Neural cell (in vitro differentiated cells): ENCODE results near the gene FLOT2. TPM values are rescaled to one million over a fixed set of nuclear protein-coding genes. Genes with fewer than 3 reads are reported as not detected.
A peak's percentile ranks its signal among the peaks of the same experiment; 100 is the strongest.

Experiments used
- H2AFZ ChIP-seq: fragments of 200-600, 300-800 bp; sonication (generic), shearing (Covaris generic); 2 replicates; pipeline ENCODE4 v1.6.0; 2014; ENCODE audit warnings: low read depth, mild to moderate bottlenecking, antibody characterized with exemption, low read length, moderate library complexity
- H3F3A ChIP-seq: fragments of 200-600 bp; shearing (Covaris generic); 2 replicates; pipeline ENCODE4 v1.6.1; 2016; ENCODE audit warnings: mild to moderate bottlenecking, moderate library complexity, mixed read lengths, antibody characterized with exemption, low read length; ENCODE audit not compliant: insufficient read depth, poor library complexity, severe bottlenecking
- H3K27ac ChIP-seq: fragments of 200-600, 300-800 bp; sonication (generic), shearing (Covaris generic); 2 replicates; pipeline ENCODE4 v1.5.1; 2014; ENCODE audit warnings: mild to moderate bottlenecking, low read length, moderate library complexity
- H3K27me3 ChIP-seq: fragments of 300-800, 200-600 bp; sonication (generic), shearing (Covaris generic); 2 replicates; pipeline ENCODE4 v1.6.0; 2014; ENCODE audit warnings: mild to moderate bottlenecking, low read depth, low read length, moderate library complexity; ENCODE audit not compliant: insufficient read depth
- H3K36me3 ChIP-seq: fragments of 300-800, 200-600 bp; sonication (generic), shearing (Covaris generic); 2 replicates; pipeline ENCODE4 v1.5.1; 2014; ENCODE audit warnings: mild to moderate bottlenecking, antibody characterized with exemption, low read length, moderate library complexity; ENCODE audit not compliant: insufficient read depth
- H3K4me2 ChIP-seq: fragments of 300-800, 200-600 bp; sonication (generic), shearing (Covaris generic); 2 replicates; pipeline ENCODE4 v1.6.0; 2014; ENCODE audit warnings: mild to moderate bottlenecking, low read length
- H3K4me3 ChIP-seq: fragments of 300-800, 200-600 bp; sonication (generic), shearing (Covaris generic); 2 replicates; pipeline ENCODE4 v1.5.1; 2014; ENCODE audit warnings: mild to moderate bottlenecking, low read length, moderate library complexity
- H3K79me2 ChIP-seq: fragments of 200-600 bp; shearing (Covaris generic); replicated peaks from 2 replicates; pipeline ENCODE4 v1.6.0; 2014; ENCODE audit warnings: mild to moderate bottlenecking, low read length, moderate library complexity; ENCODE audit not compliant: insufficient read depth
- H3K9ac ChIP-seq: fragments of 300-800, 200-600 bp; sonication (generic), shearing (Covaris generic); 2 replicates; pipeline ENCODE4 v1.6.1; 2016; ENCODE audit warnings: mild to moderate bottlenecking, low read length, mixed read lengths
- H3K9me2 ChIP-seq: fragments of 200-600 bp; shearing (Covaris generic); 2 replicates; pipeline ENCODE4 v1.6.1; 2016; ENCODE audit warnings: mild to moderate bottlenecking, low read length, mixed read lengths; ENCODE audit not compliant: insufficient read depth
- H3K9me3 ChIP-seq: fragments of 200-600, 300-800 bp; sonication (generic), shearing (Covaris generic); 2 replicates; pipeline ENCODE4 v1.6.1; 2016; ENCODE audit warnings: mild to moderate bottlenecking, mixed run types, low read length, moderate library complexity, mixed read lengths
- H4K20me1 ChIP-seq: fragments of 200-600 bp; shearing (Covaris generic); 2 replicates; pipeline ENCODE4 v1.6.1; 2016; ENCODE audit warnings: mild to moderate bottlenecking, mixed run types; ENCODE audit not compliant: insufficient read depth
- CTCF ChIP-seq: fragments of 450-650 bp; IDR thresholded peaks from 2 replicates; pipeline ENCODE4 v1.5.1; 2014; ENCODE audit warnings: antibody characterized with exemption, mild to moderate bottlenecking, moderate library complexity; ENCODE audit not compliant: poor library complexity, severe bottlenecking
- EP300 ChIP-seq: fragments of 450-650 bp; conservative IDR thresholded peaks from 2 replicates; pipeline ENCODE4 v1.6.1; 2014; ENCODE audit warnings: antibody characterized with exemption, mild to moderate bottlenecking, moderate library complexity; ENCODE audit not compliant: poor library complexity, severe bottlenecking
- EZH2 ChIP-seq: fragments of 200-600, 300-800 bp; shearing (Covaris generic), sonication (generic); IDR thresholded peaks from 2 replicates; pipeline ENCODE4 v1.6.1; 2014; ENCODE audit warnings: antibody characterized with exemption, low read length, borderline replicate concordance, mild to moderate bottlenecking; ENCODE audit not compliant: insufficient read depth, poor library complexity, severe bottlenecking
- MXI1 ChIP-seq: fragments of 450-650 bp; conservative IDR thresholded peaks from 2 replicates; pipeline ENCODE4 v1.6.1; 2014; ENCODE audit warnings: antibody characterized with exemption, mild to moderate bottlenecking; ENCODE audit not compliant: poor library complexity, severe bottlenecking
- POLR2AphosphoS5 ChIP-seq: IDR thresholded peaks from 2 replicates; pipeline ENCODE4 v1.6.1; 2012
- RAD21 ChIP-seq: fragments of 450-650 bp; conservative IDR thresholded peaks from 2 replicates; pipeline ENCODE4 v1.6.1; 2014; ENCODE audit warnings: antibody characterized with exemption, mild to moderate bottlenecking, moderate library complexity
- SMC3 ChIP-seq: fragments of 450-650 bp; conservative IDR thresholded peaks from 2 replicates; pipeline ENCODE4 v1.6.1; 2014; ENCODE audit warnings: antibody characterized with exemption, mild to moderate bottlenecking, moderate library complexity; ENCODE audit not compliant: poor library complexity
- TAF1 ChIP-seq: IDR thresholded peaks from 2 replicates; pipeline ENCODE4 v1.6.1; 2012; ENCODE audit warnings: low read depth
- polyA plus RNA-seq: library from polyadenylated mRNA; depleted of rRNA; stranded (reverse); fragments of >200 nt; gene quantifications from 2 replicates; pipeline ENCODE4 v1.2.3, GENCODE V29; 2014
- TF ChIP-seq, protein P1 (sequence below): IDR thresholded peaks from 2 replicates; pipeline ENCODE4 v1.6.1; 2012; ENCODE audit warnings: borderline replicate concordance

FLOT2 gene
- polyA plus RNA-seq, 1 donor from 2014 or later: 27.5 TPM

- Histone ChIP-seq H3K4me3 (peak overlapping the region; percentile 88), H3K79me2 (peaks cover 17% of the 10 kb centered on the region), H3K27me3 (no peaks in the 10 kb centered on the region), H4K20me1 (no peaks in the 10 kb centered on the region), H2AFZ (no peak overlapping the region), H3K9me3 (no peaks in the 10 kb centered on the region), H3F3A (peaks cover 2% of the 10 kb centered on the region), H3K9ac (peak overlapping the region; percentile 90), H3K4me2 (peak overlapping the region; percentile 90), H3K9me2 (no peaks in the 10 kb centered on the region), H3K27ac (peak overlapping the region; percentile 84), H3K36me3 (no peaks in the 10 kb centered on the region)
- TF ChIP-seq SMC3 (no peak), MXI1 (no peak), TAF1 (no peak), CTCF (no peak), POLR2AphosphoS5 (no peak), EP300 (no peak), RAD21 (no peak), EZH2 (no peak)
- TF ChIP-seq, protein P1, sequence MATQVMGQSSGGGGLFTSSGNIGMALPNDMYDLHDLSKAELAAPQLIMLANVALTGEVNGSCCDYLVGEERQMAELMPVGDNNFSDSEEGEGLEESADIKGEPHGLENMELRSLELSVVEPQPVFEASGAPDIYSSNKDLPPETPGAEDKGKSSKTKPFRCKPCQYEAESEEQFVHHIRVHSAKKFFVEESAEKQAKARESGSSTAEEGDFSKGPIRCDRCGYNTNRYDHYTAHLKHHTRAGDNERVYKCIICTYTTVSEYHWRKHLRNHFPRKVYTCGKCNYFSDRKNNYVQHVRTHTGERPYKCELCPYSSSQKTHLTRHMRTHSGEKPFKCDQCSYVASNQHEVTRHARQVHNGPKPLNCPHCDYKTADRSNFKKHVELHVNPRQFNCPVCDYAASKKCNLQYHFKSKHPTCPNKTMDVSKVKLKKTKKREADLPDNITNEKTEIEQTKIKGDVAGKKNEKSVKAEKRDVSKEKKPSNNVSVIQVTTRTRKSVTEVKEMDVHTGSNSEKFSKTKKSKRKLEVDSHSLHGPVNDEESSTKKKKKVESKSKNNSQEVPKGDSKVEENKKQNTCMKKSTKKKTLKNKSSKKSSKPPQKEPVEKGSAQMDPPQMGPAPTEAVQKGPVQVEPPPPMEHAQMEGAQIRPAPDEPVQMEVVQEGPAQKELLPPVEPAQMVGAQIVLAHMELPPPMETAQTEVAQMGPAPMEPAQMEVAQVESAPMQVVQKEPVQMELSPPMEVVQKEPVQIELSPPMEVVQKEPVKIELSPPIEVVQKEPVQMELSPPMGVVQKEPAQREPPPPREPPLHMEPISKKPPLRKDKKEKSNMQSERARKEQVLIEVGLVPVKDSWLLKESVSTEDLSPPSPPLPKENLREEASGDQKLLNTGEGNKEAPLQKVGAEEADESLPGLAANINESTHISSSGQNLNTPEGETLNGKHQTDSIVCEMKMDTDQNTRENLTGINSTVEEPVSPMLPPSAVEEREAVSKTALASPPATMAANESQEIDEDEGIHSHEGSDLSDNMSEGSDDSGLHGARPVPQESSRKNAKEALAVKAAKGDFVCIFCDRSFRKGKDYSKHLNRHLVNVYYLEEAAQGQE: no peak
Observed at GRCh38 chr17:28900986-28901726, 3.6 kb upstream of the FLOT2 start.

- no peak overlapping the region for H2AFZ ChIP-seq
- TF ChIP-seq SMC3: no peak
- TF ChIP-seq, protein P1: no peak
- TF ChIP-seq RAD21: no peak
- no peak for TF ChIP-seq EP300
- no peak for TF ChIP-seq CTCF
- no peak for TF ChIP-seq POLR2AphosphoS5
- no peak for TF ChIP-seq TAF1
- TF ChIP-seq EZH2: no peak
- TF ChIP-seq MXI1: no peak
- H3K79me2 ChIP-seq: peaks cover 34% of the 10 kb centered on the region
- no peaks in the 10 kb centered on the region for H3K9me2 ChIP-seq
- no peak overlapping the region for H3K9ac ChIP-seq
- H3K27ac ChIP-seq: no peak overlapping the region
- H3K4me3 ChIP-seq: no peak overlapping the region
- no peaks in the 10 kb centered on the region for H3K9me3 ChIP-seq
- H3K36me3 ChIP-seq: no peaks in the 10 kb centered on the region
- H3K27me3 ChIP-seq: no peaks in the 10 kb centered on the region
- H4K20me1 ChIP-seq: no peaks in the 10 kb centered on the region
- H3F3A ChIP-seq: peaks cover 2% of the 10 kb centered on the region
- no peak overlapping the region for H3K4me2 ChIP-seq
Observed at GRCh38 chr17:28899212-28899815, 1.8 kb upstream of the FLOT2 start.
